Neural cell (in vitro differentiated cells): ENCODE data around the gene CCDC148.

Experiments
- CTCF ChIP-seq: fragments of 450-650 bp; IDR thresholded peaks from 2 replicates; pipeline ENCODE4 v1.5.1; 2014; ENCODE audit warnings: antibody characterized with exemption, mild to moderate bottlenecking, moderate library complexity; ENCODE audit not compliant: poor library complexity, severe bottlenecking
- POLR2AphosphoS5 ChIP-seq: IDR thresholded peaks from 2 replicates; pipeline ENCODE4 v1.6.1; 2012

DNA sequence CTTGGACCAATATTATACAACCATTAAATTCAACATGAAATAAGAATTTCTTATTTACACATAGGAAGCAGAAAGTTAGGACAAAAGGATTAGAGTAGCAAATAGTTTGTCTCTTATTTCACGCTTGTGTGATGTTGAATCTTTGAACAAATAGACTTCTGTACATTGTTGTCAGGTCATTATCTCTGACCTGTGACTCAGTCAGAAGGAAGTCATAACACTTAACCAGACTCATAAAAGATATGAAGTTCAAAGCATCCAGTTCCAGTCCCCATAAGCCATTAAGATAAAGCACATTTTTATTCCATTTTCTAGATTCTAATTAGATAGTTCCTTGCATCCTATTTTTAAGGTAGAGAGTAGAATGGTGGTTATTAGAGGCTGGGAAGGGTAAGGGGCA, 224.1 kb downstream of the CCDC148 start:
- TF ChIP-seq CTCF (no peak), POLR2AphosphoS5 (no peak)
